PC-9 (cell line): ENCODE data around the gene APBA2.

Source experiments
- EZH2 ChIP-seq: fragments of 200-600 bp; sonication (generic); IDR thresholded peaks from 2 replicates; pipeline ENCODE4 v1.8.0; 2017; ENCODE audit warnings: antibody characterized with exemption, low read depth
- TF ChIP-seq, protein P1 (sequence below): fragments of 200-600 bp; sonication (generic); conservative IDR thresholded peaks from 2 replicates; pipeline ENCODE4 v1.6.1; 2017; ENCODE audit warnings: mixed run types, antibody characterized with exemption, mild to moderate bottlenecking, moderate library complexity

- TF ChIP-seq, protein P1, sequence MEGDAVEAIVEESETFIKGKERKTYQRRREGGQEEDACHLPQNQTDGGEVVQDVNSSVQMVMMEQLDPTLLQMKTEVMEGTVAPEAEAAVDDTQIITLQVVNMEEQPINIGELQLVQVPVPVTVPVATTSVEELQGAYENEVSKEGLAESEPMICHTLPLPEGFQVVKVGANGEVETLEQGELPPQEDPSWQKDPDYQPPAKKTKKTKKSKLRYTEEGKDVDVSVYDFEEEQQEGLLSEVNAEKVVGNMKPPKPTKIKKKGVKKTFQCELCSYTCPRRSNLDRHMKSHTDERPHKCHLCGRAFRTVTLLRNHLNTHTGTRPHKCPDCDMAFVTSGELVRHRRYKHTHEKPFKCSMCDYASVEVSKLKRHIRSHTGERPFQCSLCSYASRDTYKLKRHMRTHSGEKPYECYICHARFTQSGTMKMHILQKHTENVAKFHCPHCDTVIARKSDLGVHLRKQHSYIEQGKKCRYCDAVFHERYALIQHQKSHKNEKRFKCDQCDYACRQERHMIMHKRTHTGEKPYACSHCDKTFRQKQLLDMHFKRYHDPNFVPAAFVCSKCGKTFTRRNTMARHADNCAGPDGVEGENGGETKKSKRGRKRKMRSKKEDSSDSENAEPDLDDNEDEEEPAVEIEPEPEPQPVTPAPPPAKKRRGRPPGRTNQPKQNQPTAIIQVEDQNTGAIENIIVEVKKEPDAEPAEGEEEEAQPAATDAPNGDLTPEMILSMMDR = no peak
- no peak for TF ChIP-seq EZH2
Observed at GRCh38 chr15:28930476-28931291, 44.9 kb downstream of the APBA2 start.
